HG03342 (cell line): Measurements from ENCODE around the gene SART1.
A peak's percentile ranks its signal among the peaks of the same experiment; 100 is the strongest.

Experiments used
- ATAC-seq: cut with Tn5 transposase; IDR thresholded peaks from one replicate; pipeline ENCODE4 v1.9.1; 2021; ENCODE audit warnings: mild to moderate bottlenecking, moderate library complexity; ENCODE audit not compliant: unreplicated experiment

The SART1 gene, protein sequence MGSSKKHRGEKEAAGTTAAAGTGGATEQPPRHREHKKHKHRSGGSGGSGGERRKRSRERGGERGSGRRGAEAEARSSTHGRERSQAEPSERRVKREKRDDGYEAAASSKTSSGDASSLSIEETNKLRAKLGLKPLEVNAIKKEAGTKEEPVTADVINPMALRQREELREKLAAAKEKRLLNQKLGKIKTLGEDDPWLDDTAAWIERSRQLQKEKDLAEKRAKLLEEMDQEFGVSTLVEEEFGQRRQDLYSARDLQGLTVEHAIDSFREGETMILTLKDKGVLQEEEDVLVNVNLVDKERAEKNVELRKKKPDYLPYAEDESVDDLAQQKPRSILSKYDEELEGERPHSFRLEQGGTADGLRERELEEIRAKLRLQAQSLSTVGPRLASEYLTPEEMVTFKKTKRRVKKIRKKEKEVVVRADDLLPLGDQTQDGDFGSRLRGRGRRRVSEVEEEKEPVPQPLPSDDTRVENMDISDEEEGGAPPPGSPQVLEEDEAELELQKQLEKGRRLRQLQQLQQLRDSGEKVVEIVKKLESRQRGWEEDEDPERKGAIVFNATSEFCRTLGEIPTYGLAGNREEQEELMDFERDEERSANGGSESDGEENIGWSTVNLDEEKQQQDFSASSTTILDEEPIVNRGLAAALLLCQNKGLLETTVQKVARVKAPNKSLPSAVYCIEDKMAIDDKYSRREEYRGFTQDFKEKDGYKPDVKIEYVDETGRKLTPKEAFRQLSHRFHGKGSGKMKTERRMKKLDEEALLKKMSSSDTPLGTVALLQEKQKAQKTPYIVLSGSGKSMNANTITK

DNA sequence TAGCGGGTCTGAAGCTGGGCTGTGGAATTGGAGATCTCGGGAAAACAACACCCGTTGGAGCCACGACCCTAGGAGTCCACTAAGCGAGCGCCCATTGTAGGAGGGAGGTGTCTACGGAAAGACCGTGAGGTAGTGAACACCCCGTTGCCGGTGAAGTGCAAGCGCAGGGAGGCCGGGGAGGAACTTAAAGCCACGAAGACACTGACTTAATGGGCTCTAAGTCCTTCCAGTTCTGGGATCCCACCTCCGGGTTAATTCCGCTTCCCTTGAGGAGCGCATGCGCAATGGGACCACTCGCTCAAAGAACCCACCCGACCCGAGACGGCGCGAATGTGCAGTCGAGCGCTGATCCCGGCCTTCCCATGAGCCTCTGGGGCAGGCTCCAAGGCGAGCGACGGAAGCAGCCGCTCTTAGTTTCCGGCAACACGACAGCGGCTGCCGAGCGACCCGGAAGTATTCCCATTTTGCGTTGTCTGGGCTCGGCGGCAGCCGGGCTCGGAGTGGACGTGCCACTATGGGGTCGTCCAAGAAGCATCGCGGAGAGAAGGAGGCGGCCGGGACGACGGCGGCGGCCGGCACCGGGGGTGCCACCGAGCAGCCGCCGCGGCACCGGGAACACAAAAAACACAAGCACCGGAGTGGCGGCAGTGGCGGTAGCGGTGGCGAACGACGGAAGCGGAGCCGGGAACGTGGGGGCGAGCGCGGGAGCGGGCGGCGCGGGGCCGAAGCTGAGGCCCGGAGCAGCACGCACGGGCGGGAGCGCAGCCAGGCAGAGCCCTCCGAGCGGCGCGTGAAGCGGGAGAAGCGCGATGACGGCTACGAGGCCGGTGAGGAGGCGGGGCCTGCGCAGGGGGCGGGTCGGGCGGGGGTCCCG lies at the start of gene SART1:
TSS of gene SART1 (plus strand) at position 468 of the 874 bp plus-strand sequence. CDS start at position 515, 47 bp downstream.
- ATAC-seq, result peak; percentile 82

DNA sequence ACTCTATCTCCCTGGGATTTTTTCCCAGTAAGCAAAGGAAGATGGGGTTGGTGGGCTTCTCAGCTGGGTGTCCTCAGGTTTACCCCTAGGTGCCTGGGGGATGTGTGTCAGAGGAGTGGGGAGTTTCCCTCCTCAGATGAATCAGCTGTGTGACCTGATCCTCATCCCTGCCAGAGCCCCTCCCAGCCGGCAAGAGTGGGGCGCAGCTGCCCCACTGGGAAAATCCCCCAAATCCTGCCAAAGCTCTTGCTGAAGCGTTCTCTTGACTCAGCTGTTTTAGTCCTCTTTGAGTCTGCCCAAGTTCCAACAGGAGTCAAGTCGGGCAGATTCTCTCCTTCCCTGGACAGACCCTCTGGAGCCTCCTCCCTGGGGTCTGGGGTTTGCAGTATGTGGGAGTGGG lies 48.7 kb upstream of the SART1 start:
- ATAC-seq, result no peak

DNA sequence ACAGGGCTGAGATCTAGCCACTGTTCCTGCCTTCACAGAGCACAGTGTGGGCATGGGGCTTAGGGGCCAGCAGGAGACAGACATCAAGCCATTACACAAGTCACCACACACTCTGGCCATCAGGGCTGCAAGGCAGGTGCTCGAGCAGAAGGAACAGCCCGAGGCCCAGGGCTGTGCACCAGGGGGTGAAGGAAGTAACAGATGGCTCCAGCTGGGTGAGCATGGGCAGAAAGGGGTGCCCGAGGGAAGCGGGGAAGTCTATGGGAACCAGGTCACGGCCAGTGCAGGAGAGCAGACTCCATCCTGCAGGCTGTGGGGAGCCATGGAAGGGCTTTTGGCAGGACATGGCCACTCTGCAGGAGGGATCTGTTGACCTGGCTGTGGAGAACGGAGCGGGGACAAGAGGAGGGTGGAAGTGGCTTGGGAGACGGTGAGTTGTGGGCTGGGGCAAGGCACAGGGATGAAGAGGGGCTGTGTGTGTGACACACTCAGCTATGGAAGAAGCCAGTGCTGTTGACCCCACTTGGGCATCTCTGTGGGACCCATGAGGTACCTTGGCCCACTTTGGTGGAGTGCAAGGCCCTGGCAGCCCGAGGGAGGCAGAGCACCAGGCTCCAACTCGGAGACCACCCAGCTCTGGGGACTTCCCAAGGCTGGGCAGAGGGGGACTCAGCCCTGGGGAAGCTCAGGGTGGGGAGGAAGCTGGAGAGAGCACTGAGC lies 46.3 kb upstream of the SART1 start:
- ATAC-seq, result no peak

DNA sequence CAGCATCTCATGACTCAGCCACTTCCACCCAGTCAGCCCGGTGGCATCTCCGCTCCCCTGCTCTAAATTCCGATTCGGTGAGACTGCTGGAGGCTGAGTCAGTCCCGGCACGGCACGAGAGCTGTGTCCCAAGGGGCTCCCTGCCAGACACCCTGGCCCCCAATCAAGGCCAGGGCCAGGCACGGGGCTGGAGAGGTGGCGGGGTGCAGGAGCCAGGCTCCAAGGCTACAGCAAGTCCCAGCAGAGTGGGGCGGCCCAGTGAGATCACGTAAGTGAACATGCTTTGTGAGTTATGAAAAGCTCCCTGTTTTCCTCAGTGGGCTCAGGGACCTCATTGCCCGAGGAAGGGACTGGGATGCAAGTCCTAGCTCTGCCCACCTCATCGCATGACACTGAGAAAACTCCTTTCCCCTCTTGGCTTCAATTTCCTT lies 45.7 kb upstream of the SART1 start:
- no peak for ATAC-seq

DNA sequence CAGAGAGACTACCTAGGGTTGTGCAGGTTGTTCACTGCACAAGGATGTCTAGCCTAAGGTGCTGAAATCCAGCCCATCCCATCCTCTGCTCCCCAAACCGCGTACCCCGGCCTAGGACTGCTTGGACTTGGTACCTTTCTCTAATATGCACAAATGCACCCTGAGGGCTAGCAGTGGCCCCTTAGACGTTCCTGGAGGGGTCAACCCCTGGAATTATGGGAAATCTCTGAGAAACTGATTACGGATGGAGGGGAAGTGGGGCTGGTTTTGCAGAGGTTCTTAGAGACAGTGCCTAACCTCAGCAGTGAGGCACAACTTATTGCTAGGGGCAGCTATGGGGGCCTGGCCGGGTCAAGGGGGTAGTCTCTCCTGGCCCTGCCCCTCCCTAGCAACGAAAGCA lies 45.1 kb upstream of the SART1 start:
- no peak for ATAC-seq

DNA sequence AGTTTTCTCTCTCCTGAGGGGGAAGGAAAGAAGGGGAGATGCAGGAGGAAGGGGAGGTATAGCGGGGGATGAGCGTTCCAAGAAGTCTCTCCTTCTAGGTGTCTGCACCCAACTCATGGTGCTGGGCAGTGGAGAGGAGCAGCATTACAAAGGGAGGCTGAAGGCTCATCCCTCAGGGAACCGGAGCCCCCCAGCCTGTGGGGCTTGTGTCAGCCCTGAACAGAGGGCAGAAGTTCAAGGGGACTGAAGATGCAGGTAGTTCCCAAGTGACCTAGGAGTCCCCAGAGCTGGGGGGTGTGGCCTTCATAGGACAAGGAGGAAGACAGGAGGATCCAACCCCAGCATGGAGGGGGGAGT lies 44.5 kb upstream of the SART1 start:
- no peak for ATAC-seq

DNA sequence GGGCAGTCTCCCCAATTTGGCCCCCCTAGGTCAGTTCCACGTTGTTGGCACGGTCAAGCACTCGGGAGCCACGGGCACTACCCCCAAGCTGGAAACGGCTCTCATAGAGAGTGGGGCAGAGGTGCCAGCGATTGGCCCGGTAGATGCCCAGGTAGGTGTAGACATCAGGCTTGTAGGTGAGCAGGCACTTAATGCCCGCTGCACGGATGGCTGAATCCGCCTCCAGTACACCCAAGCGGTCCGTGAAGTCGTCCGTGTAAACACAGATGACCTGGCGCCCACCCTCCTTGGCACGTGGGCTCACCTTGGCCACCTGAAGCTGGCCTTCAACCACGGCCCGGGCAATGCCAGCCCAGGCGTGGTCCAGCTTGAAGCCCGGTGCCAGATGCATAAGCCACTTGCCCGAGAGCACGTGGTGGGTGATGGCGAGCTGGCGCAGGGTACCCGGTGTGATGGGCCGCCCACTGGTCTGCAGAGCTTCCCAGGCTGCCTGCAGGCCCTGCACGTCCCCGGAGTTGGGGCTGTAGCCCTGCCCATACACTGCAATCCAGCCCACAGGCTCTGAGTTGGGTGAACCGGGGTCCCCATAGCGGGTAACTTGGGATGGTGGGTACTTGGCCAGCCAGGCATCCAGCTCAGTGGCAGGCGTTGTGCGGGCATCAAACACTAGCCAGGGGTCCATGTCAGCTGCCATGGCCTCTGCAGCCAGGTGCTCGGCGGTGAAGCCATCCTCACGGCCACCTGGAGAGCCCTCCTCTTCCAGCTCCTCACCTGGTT lies 43.9 kb upstream of the SART1 start:
- ATAC-seq, result no peak

GRCh38 chr11:65918211-65919140 lies 43.1 kb upstream of the SART1 start, which contains the start of gene C11orf68:
TSS of gene C11orf68 (minus strand) at chr11:65919062. CDS start at chr11:65919031, 31 bp downstream.
- peak; percentile 44 for ATAC-seq

DNA sequence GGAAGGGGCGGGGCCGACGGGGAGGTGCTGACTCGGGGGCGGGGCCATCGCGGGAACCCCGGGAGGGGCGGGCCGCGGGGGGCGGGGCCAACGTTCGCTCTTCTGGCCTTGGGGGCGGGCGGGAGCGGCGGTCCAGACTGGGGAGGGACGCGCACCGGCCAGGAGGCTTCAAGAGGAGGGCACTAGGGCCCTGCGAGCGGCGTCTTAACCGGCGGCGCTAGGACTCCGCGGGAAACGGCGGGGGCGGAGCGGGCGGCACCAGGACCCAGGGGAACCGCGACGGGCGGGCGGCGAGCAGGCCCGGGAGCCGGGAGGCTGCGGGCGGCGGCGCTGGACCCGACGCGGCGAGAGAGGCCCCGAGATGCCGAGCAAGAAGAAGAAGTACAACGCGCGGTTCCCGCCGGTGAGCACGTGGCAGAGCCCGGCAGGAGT lies 42.4 kb upstream of the SART1 start, which contains the start of gene DRAP1:
TSS of gene DRAP1 (plus strand) at position 286 of the 432 bp plus-strand sequence. CDS start at position 362, 76 bp downstream.
- peak; percentile 85 for ATAC-seq

DNA sequence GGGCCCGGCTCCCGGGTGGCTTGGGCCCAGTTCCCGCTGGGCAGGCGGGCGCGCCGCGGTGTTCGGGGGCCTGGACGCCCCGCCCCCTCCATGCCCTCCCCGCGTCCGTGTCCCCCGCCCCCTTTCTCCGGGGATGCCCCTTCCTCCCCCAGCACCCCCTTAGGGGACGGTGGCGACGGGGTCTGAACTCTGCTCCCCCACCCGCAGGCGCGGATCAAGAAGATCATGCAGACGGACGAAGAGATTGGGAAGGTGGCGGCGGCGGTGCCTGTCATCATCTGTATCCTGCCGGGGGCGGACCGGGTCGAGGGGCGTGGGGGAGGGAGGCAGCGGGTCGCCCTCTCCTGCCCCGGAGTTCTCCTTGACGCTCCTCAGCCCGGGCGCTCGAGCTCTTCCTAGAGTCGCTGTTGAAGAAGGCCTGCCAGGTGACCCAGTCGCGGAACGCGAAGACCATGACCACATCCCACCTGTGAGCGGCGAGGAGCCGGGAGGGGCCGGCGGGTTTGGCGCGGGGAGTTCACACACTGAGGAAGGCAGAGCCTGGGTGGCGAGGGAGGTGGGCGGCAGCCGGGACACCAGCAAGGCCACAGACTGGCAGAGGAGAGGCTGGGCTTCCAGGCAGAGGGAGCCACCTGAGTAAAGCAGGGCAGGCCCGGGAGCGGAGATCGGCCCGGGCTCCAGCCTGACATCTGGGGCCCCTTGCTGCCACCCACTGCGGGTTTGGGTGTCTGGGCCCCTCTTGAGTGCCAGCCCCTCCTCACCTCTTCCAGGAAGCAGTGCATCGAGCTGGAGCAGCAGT lies 41.8 kb upstream of the SART1 start:
- peak; percentile 8 for ATAC-seq

- ATAC-seq, result no peak
Measured at GRCh38 chr11:65920372-65920802, 41.1 kb upstream of the SART1 start.

- no peak for ATAC-seq
Measured at GRCh38 chr11:65921033-65921555, 40.4 kb upstream of the SART1 start.

DNA sequence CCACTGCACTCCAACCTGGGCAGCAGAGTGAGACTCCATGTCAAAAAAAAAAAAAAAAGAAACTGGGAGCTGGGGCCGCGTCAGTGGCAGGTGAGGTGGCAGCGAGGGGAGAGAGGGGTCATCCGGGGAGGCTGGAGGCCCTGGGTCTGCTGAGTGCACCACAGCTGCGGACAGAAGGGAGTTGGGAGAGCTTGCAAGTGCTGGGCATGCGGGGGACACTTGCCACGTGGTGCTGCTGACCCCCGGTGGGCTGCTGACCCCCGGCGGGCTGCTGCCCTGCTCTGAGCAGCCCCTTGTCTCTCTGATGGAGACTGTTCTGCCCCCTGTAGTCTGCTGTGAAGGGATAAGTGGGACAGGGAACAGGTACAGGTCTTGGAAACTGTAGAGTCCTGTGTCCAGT lies 39.7 kb upstream of the SART1 start:
- ATAC-seq, result no peak

GRCh38 chr11:65922565-65922964 lies 39.0 kb upstream of the SART1 start:
- ATAC-seq, result no peak

DNA sequence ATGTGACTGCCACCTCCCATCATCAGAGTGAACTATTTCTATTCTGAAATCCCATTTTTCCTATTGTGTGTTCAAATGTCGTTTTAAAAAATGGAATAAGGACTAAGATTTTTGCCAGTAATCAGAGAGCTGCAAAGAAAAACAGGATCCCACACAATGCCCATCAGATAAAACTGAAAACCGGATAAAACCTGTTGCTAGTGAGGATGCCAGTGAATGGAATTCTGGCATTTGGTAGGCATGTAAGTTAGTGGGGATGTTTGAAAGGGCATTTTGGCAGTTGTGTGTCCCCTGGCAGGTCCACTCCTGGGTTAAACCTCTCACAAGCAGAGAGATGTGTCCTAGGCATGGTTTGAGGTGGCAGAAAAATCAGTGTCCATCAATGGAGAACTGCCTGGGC lies 36.1 kb upstream of the SART1 start:
- ATAC-seq, result no peak

DNA sequence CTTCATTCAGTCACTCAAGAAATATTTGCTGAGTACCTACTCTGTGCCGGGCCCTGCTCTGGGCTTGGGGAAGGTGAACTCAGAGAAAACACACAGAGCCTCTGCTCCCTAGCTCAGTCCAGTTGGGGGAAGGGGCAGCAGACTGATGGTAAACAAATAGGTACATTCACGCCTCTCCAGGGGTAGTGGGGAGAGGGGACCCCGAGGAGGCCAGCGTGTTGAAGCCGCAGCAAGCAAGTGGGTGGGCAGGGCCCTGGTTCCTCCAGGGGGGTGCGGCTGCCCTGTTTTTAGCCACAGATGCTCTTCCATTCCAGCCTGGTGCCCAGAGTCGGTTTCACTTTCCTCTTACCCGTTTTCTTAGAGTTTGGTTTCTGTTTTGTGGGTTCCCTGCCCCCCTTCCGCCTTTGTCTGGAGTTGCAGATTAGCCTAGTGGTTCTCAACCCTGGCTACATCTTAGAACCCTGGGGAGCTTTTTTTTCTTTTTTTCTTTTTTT lies 33.6 kb upstream of the SART1 start:
- ATAC-seq, result peak; percentile 80

DNA sequence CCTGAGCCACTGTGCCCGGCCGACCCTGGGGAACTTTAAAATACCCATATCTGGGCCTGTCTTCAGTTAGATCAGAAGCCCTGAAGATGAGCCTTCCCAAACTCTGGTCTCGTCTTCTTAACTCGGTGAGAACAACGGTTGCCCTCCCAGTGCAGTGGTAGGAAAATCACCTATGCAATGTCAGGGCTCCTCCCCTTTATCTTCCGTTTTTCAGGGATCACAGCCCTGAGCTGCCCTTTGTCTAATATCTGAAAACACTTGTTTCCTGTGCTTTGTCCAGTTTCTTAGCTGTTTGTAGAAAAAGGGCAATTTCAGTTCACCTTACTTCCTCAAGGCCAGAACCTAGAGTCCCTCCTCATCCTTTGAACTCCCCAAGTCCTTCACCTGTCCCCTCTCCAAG lies 32.9 kb upstream of the SART1 start:
- ATAC-seq, result no peak
